ENCODE data around the gene PXYLP1. TPM values are rescaled to one million over a fixed set of nuclear protein-coding genes. Genes with fewer than 3 reads are reported as not detected.

The PXYLP1 gene
- total RNA-seq (1 to 10 TPM; 6.6 to 9.5 TPM), polyA plus RNA-seq (7.6 TPM)

- peaks cover 36% of the 10 kb centered on the region for H3K4me1 ChIP-seq (ENCODE audit: insufficient read depth, low read length)
- Mint-ChIP-seq H3K9me3 (no peaks in the 10 kb centered on the region), H3K27ac (peak within 1 kb of the TSS; percentile 88 to 98 (median 97)), H3K4me1 (peaks cover 38 to 52% (median 49%) of the 10 kb centered on the region in 3 donors), H3K36me3 (peaks cover 0 to 18% (median 3%) of the 10 kb centered on the region in 3 donors), H3K4me3 (peak within 1 kb of the TSS; percentile 86 to 98 (median 93)), H3K27me3 (no peaks in the 10 kb centered on the region)
- H3K27me3 ChIP-seq (ENCODE audit: insufficient read depth, low read length, poor library complexity, severe bottlenecking) = no peaks in the 10 kb centered on the region
- ChIA-PET CTCF (interaction anchor here (1.0 to 4.2 kb wide), 27 partner anchors 8 to 646 kb away, joined by 3 to 64 read pairs (median 8); partner anchors contain the start of gene ATP1B3), POLR2A (interaction anchor here (0.5 to 3.7 kb wide), 18 partner anchors 13 to 508 kb away, joined by 3 to 87 read pairs (median 4); partner anchors contain the start of gene SLC25A36)
- H3K4me3 ChIP-seq (ENCODE audit: low read length) = peak within 1 kb of the TSS; percentile 90
- DNase-seq = peak; percentile 85 to 93 (median 88)
- no peaks in the 10 kb centered on the region for H3K9me3 ChIP-seq (ENCODE audit: low read length)
- no peaks in the 10 kb centered on the region for H3K36me3 ChIP-seq (ENCODE audit: insufficient read depth, low read length)
- peak within 1 kb of the TSS; percentile 75 for H3K27ac ChIP-seq (ENCODE audit: low read depth, low read length)
Observed at GRCh38 chr3:141231101-141231951, at the start of gene PXYLP1. TSS of gene PXYLP1 (plus strand) at chr3:141231825. CDS start at chr3:141260176, 28,351 bp downstream.

- POLR2A ChIA-PET = no interaction called here
Observed at GRCh38 chr3:141183606-141184005, 48.0 kb upstream of the PXYLP1 start.

DNA sequence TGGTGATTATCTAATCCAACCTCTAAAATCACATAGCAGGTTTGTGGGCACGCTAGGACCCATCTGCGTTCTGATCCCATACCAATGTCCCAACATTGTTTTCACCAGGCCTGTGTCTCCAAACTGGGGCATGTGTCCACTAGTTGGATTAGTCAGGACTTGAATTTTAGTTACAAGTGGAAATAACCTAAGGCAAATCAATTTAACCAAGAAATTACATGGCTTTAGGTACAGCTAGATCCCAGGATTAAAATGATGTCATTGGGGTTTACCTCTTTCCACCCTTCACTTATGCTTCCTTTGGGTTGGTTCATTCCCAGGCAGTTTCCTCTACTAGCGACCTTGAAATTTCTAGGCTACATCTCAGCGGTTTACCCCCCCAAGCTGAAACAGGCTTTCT lies 47.2 kb upstream of the PXYLP1 start:
- H3K4me3 ChIP-seq (ENCODE audit: low read length) = no peak overlapping the region
- no peaks in the 10 kb centered on the region for H3K9me3 ChIP-seq (ENCODE audit: low read length)
- no peaks in the 10 kb centered on the region for H3K36me3 ChIP-seq (ENCODE audit: insufficient read depth, low read length)
- Mint-ChIP-seq H3K4me1 (no peaks in the 10 kb centered on the region), H3K4me3 (no peak overlapping the region), H3K36me3 (peaks cover 0 to 6% (median 0%) of the 10 kb centered on the region in 3 donors), H3K9me3 (peaks cover 1 to 16% (median 6%) of the 10 kb centered on the region in 5 donors), H3K27me3 (peaks cover 3 to 22% of the 10 kb centered on the region in 2 donors), H3K27ac (no peak overlapping the region)
- H3K4me1 ChIP-seq (ENCODE audit: insufficient read depth, low read length) = no peaks in the 10 kb centered on the region
- ChIA-PET POLR2A (no interaction called here), CTCF (interaction anchor here (1.4 to 1.5 kb wide), 2 partner anchors 8 to 173 kb away, joined by 4 to 7 read pairs; no protein-coding TSS in a partner anchor)
- no peak for DNase-seq
- no peak overlapping the region for H3K27ac ChIP-seq (ENCODE audit: low read depth, low read length)
- H3K27me3 ChIP-seq (ENCODE audit: insufficient read depth, low read length, poor library complexity, severe bottlenecking) = no peaks in the 10 kb centered on the region

More at GRCh38 chr3:141183606-141184005, 48.0 kb upstream of the PXYLP1 start:
- Mint-ChIP-seq H3K4me3 (no peak overlapping the region), H3K27ac (no peak overlapping the region), H3K27me3 (peaks cover 3 to 22% of the 10 kb centered on the region in 2 donors), H3K36me3 (peaks cover 0 to 6% (median 0%) of the 10 kb centered on the region in 3 donors), H3K9me3 (peaks cover 2 to 16% (median 6%) of the 10 kb centered on the region in 5 donors), H3K4me1 (no peaks in the 10 kb centered on the region)
- CTCF ChIA-PET = interaction anchor here (1.5 to 1.7 kb wide), 2 partner anchors 8 to 11 kb away, joined by 4 to 7 read pairs; no protein-coding TSS in a partner anchor
- Histone ChIP-seq H3K9me3 (ENCODE audit: low read length) (no peaks in the 10 kb centered on the region), H3K36me3 (ENCODE audit: insufficient read depth, low read length) (no peaks in the 10 kb centered on the region), H3K4me1 (ENCODE audit: insufficient read depth, low read length) (no peaks in the 10 kb centered on the region), H3K4me3 (ENCODE audit: low read length) (no peak overlapping the region), H3K27ac (ENCODE audit: low read depth, low read length) (no peak overlapping the region), H3K27me3 (ENCODE audit: insufficient read depth, low read length, poor library complexity, severe bottlenecking) (no peaks in the 10 kb centered on the region)
- no peak for DNase-seq

DNA sequence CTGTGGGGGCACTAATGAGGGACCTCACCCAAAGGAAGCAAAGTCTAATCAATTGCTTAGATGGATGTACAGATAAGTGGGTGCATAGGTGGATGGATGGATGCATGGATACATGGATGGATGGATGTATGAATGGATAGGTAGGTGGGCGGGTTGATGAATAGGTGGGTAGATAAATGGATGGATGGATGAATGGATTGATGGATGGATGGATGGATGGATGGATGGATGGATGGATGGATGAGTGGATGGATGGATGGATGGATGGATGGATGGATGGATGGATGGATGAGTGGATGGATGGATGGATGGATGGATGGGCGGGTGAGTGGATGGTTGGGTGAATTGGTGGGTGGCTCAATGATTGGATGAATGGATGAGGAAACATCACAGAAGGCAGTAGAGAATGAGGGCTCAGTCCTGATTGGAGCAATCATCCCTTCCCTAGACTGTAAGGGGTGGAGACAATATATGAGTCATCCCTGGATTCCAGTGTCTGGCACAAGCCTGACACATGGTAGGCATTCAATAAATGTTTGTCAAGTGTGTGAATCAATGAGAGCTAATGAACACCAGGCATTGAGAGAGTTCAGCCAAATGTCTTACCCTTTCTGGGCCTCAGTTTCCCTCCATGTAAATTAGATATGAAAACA lies 40.4 kb upstream of the PXYLP1 start:
- Histone ChIP-seq H3K9me3 (ENCODE audit: low read length) (no peaks in the 10 kb centered on the region), H3K4me3 (ENCODE audit: low read length) (no peak overlapping the region), H3K36me3 (ENCODE audit: insufficient read depth, low read length) (no peaks in the 10 kb centered on the region), H3K27me3 (ENCODE audit: insufficient read depth, low read length, poor library complexity, severe bottlenecking) (peaks cover 7% of the 10 kb centered on the region), H3K4me1 (ENCODE audit: insufficient read depth, low read length) (no peaks in the 10 kb centered on the region), H3K27ac (ENCODE audit: low read depth, low read length) (no peak overlapping the region)
- no peak overlapping the region for H3K4me3 Mint-ChIP-seq
- H3K36me3 Mint-ChIP-seq = peaks cover 0 to 6% (median 0%) of the 10 kb centered on the region in 3 donors
- H3K27ac Mint-ChIP-seq = peak overlapping the region in 1 of 8 donors; percentile 87
- CTCF ChIA-PET = interaction anchor here (0.8 to 3.0 kb wide), 9 partner anchors 8 to 293 kb away, joined by 3 to 24 read pairs (median 5); partner anchors contain the start of gene PXYLP1
- no peak for DNase-seq
- H3K9me3 Mint-ChIP-seq = no peaks in the 10 kb centered on the region
- H3K27me3 Mint-ChIP-seq = peaks cover 14 to 26% of the 10 kb centered on the region in 2 donors
- H3K4me1 Mint-ChIP-seq = peaks cover 5 to 13% (median 11%) of the 10 kb centered on the region in 3 donors
- POLR2A ChIA-PET = no interaction called here

GRCh38 chr3:141192345-141192744 lies 39.3 kb upstream of the PXYLP1 start:
- H3K4me1 Mint-ChIP-seq = peaks cover 5 to 13% (median 11%) of the 10 kb centered on the region in 3 donors
- ChIA-PET POLR2A (no interaction called here), CTCF (interaction anchor here (0.6 to 3.0 kb wide), 14 partner anchors 9 to 297 kb away, joined by 3 to 24 read pairs (median 3); partner anchors contain the start of gene PXYLP1)
- no peaks in the 10 kb centered on the region for H3K36me3 ChIP-seq (ENCODE audit: insufficient read depth, low read length)
- peaks cover 0 to 6% (median 0%) of the 10 kb centered on the region in 3 donors for H3K36me3 Mint-ChIP-seq
- H3K4me1 ChIP-seq (ENCODE audit: insufficient read depth, low read length) = no peaks in the 10 kb centered on the region
- no peak overlapping the region for H3K27ac ChIP-seq (ENCODE audit: low read depth, low read length)
- H3K4me3 Mint-ChIP-seq = no peak overlapping the region
- peaks cover 25 to 30% of the 10 kb centered on the region in 2 donors for H3K27me3 Mint-ChIP-seq
- peaks cover 7% of the 10 kb centered on the region for H3K27me3 ChIP-seq (ENCODE audit: insufficient read depth, low read length, poor library complexity, severe bottlenecking)
- H3K9me3 Mint-ChIP-seq = no peaks in the 10 kb centered on the region
- no peak overlapping the region for H3K4me3 ChIP-seq (ENCODE audit: low read length)
- DNase-seq = peak; percentile 87 to 96 (median 93)
- peak overlapping the region in 5 of 8 donors; percentile 0 to 85 (median 23) for H3K27ac Mint-ChIP-seq
- H3K9me3 ChIP-seq (ENCODE audit: low read length) = no peaks in the 10 kb centered on the region

- peak overlapping the region in 1 of 7 donors; percentile 1 for H3K4me3 Mint-ChIP-seq
- Histone ChIP-seq H3K27me3 (ENCODE audit: insufficient read depth, low read length, poor library complexity, severe bottlenecking) (peaks cover 13% of the 10 kb centered on the region), H3K4me3 (ENCODE audit: low read length) (no peak overlapping the region), H3K27ac (ENCODE audit: low read depth, low read length) (no peak overlapping the region), H3K36me3 (ENCODE audit: insufficient read depth, low read length) (no peaks in the 10 kb centered on the region), H3K9me3 (ENCODE audit: low read length) (no peaks in the 10 kb centered on the region), H3K4me1 (ENCODE audit: insufficient read depth, low read length) (no peaks in the 10 kb centered on the region)
- CTCF ChIA-PET = interaction anchor here (0.7 to 3.0 kb wide), 8 partner anchors 8 to 296 kb away, joined by 3 to 24 read pairs (median 4); partner anchors contain the start of gene PXYLP1
- H3K27me3 Mint-ChIP-seq = peaks cover 30% of the 10 kb centered on the region in 2 donors
- DNase-seq = no peak
- no peaks in the 10 kb centered on the region for H3K9me3 Mint-ChIP-seq
- peaks cover 5 to 13% (median 11%) of the 10 kb centered on the region in 3 donors for H3K4me1 Mint-ChIP-seq
- H3K36me3 Mint-ChIP-seq = peaks cover 0 to 6% (median 0%) of the 10 kb centered on the region in 3 donors
- no peak overlapping the region for H3K27ac Mint-ChIP-seq
- POLR2A ChIA-PET = interaction anchor here (0.6 kb wide), 1 partner anchor 43 kb away, joined by 3 read pairs; no protein-coding TSS in a partner anchor
Observed at GRCh38 chr3:141193066-141193830, 38.4 kb upstream of the PXYLP1 start.

DNA sequence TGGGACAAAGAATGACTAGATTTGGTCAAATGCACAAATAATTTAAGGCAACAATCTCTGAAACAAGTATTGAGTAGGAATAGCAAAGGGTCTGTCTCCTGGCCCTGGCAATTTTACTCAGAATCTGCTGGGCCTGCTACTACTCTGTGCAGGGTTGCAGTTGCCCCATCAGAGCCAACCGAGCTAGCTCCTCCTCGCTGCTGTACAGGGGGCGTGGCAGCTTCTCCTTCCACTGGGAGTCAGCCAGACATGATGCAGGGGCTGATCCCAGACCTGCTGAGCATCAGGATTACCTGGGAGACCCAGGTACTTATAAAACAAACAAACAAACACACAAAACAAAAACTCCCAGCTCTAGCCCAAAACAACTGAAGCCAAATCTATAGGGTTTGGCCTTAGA lies 30.5 kb upstream of the PXYLP1 start:
- H3K27ac Mint-ChIP-seq = no peak overlapping the region
- H3K4me1 Mint-ChIP-seq = no peaks in the 10 kb centered on the region
- no peaks in the 10 kb centered on the region for H3K9me3 Mint-ChIP-seq
- Histone ChIP-seq H3K4me3 (ENCODE audit: low read length) (no peak overlapping the region), H3K27me3 (ENCODE audit: insufficient read depth, low read length, poor library complexity, severe bottlenecking) (peaks cover 6% of the 10 kb centered on the region), H3K4me1 (ENCODE audit: insufficient read depth, low read length) (no peaks in the 10 kb centered on the region), H3K27ac (ENCODE audit: low read depth, low read length) (no peak overlapping the region), H3K9me3 (ENCODE audit: low read length) (no peaks in the 10 kb centered on the region), H3K36me3 (ENCODE audit: insufficient read depth, low read length) (no peaks in the 10 kb centered on the region)
- H3K4me3 Mint-ChIP-seq = no peak overlapping the region
- ChIA-PET POLR2A (no interaction called here), CTCF (interaction anchor here (1.2 to 1.5 kb wide), 2 partner anchors 8 to 9 kb away, joined by 3 to 5 read pairs; no protein-coding TSS in a partner anchor)
- H3K36me3 Mint-ChIP-seq = no peaks in the 10 kb centered on the region
- peaks cover 12 to 24% of the 10 kb centered on the region in 2 donors for H3K27me3 Mint-ChIP-seq
- no peak for DNase-seq

Data from CD8-positive, alpha-beta memory T cell (primary cell).